Stomach smooth muscle (tissue), 2 donors: ENCODE measurements around the gene REG1B.

Source experiments
- H3K27ac ChIP-seq: one replicate; pipeline ENCODE4 v1.7.0; 2013; ENCODE audit warnings: mild to moderate bottlenecking, low read length, inconsistent platforms
- H3K27me3 ChIP-seq, 2 donors: one replicate each; pipeline ENCODE4 v1.7.0; 2013; ENCODE audit warnings: low read length in 2 of 2; ENCODE audit not compliant: insufficient read depth in 2 of 2, control insufficient read depth in 1 of 2
- H3K36me3 ChIP-seq, 2 donors: one replicate each; pipeline ENCODE4 v1.7.0; 2013; ENCODE audit warnings: low read length in 2 of 2; ENCODE audit not compliant: control insufficient read depth in 2 of 2, insufficient read depth in 2 of 2
- H3K4me1 ChIP-seq: one replicate; pipeline ENCODE4 v1.7.0; 2013; ENCODE audit warnings: low read length; ENCODE audit not compliant: control insufficient read depth, insufficient read depth
- H3K4me3 ChIP-seq, 2 donors: one replicate each; pipeline ENCODE4 v1.7.0; 2013; ENCODE audit warnings: low read length in 2 of 2
- H3K9ac ChIP-seq, 2 donors: one replicate each; pipeline ENCODE4 v1.7.0; 2013; ENCODE audit warnings: low read length in 2 of 2, mild to moderate bottlenecking in 1 of 2
- H3K9me3 ChIP-seq, 2 donors: one replicate each; pipeline ENCODE4 v1.7.0; 2013; ENCODE audit warnings: low read length in 2 of 2; ENCODE audit not compliant: control insufficient read depth in 2 of 2
- donor health status: healthy.
- donor health status: Pancreatic carcinoma.

Gene REG1B

GRCh38 chr2:79087785-79088364, at the start of gene REG1B:
TSS of gene REG1B (minus strand) at chr2:79087993. CDS start at chr2:79087612, 381 bp downstream.
- Histone ChIP-seq H3K36me3 (no peaks in the 10 kb centered on the region), H3K27ac (no peak within 1 kb of the TSS), H3K27me3 (no peaks in the 10 kb centered on the region), H3K4me3 (no peak within 1 kb of the TSS), H3K9ac (no peak within 1 kb of the TSS), H3K4me1 (no peaks in the 10 kb centered on the region), H3K9me3 (no peaks in the 10 kb centered on the region)

- Histone ChIP-seq H3K4me3 (no peak overlapping the region), H3K27me3 (no peaks in the 10 kb centered on the region), H3K27ac (no peak overlapping the region), H3K36me3 (no peaks in the 10 kb centered on the region), H3K9me3 (no peaks in the 10 kb centered on the region), H3K9ac (no peak overlapping the region), H3K4me1 (no peaks in the 10 kb centered on the region)
These were observed 43.9 kb upstream of the REG1B start for GRCh38 chr2:79131687-79132086.

GRCh38 chr2:79129804-79130203, 42.0 kb upstream of the REG1B start:
- Histone ChIP-seq H3K4me1 (no peaks in the 10 kb centered on the region), H3K27ac (no peak overlapping the region), H3K36me3 (no peaks in the 10 kb centered on the region), H3K9ac (no peak overlapping the region), H3K4me3 (no peak overlapping the region), H3K27me3 (no peaks in the 10 kb centered on the region), H3K9me3 (no peaks in the 10 kb centered on the region)

GRCh38 chr2:79129260-79129659, 41.5 kb upstream of the REG1B start:
- Histone ChIP-seq H3K4me3 (no peak overlapping the region), H3K4me1 (no peaks in the 10 kb centered on the region), H3K27me3 (no peaks in the 10 kb centered on the region), H3K9ac (no peak overlapping the region), H3K36me3 (no peaks in the 10 kb centered on the region), H3K9me3 (no peaks in the 10 kb centered on the region), H3K27ac (no peak overlapping the region)

- Histone ChIP-seq H3K27ac (no peak overlapping the region), H3K27me3 (no peaks in the 10 kb centered on the region), H3K9me3 (no peaks in the 10 kb centered on the region), H3K9ac (no peak overlapping the region), H3K4me1 (no peaks in the 10 kb centered on the region), H3K36me3 (no peaks in the 10 kb centered on the region), H3K4me3 (no peak overlapping the region)
These were observed 40.6 kb upstream of the REG1B start for GRCh38 chr2:79128406-79128805.

GRCh38 chr2:79125721-79125985, 37.9 kb upstream of the REG1B start:
- H3K36me3 ChIP-seq, result no peaks in the 10 kb centered on the region
- no peak overlapping the region for H3K4me3 ChIP-seq
- H3K4me1 ChIP-seq, result no peaks in the 10 kb centered on the region
- H3K9me3 ChIP-seq, result no peaks in the 10 kb centered on the region
- no peak overlapping the region for H3K9ac ChIP-seq
- no peak overlapping the region for H3K27ac ChIP-seq
- H3K27me3 ChIP-seq, result no peaks in the 10 kb centered on the region

GRCh38 chr2:79124907-79125720, 37.3 kb upstream of the REG1B start:
- Histone ChIP-seq H3K4me1 (no peaks in the 10 kb centered on the region), H3K27ac (no peak overlapping the region), H3K36me3 (no peaks in the 10 kb centered on the region), H3K27me3 (no peaks in the 10 kb centered on the region), H3K9me3 (no peaks in the 10 kb centered on the region), H3K9ac (no peak overlapping the region), H3K4me3 (no peak overlapping the region)

GRCh38 chr2:79122676-79123075, 34.9 kb upstream of the REG1B start:
- no peaks in the 10 kb centered on the region for H3K27me3 ChIP-seq
- no peaks in the 10 kb centered on the region for H3K9me3 ChIP-seq
- H3K4me1 ChIP-seq, result no peaks in the 10 kb centered on the region
- H3K9ac ChIP-seq, result no peak overlapping the region
- no peak overlapping the region for H3K4me3 ChIP-seq
- H3K27ac ChIP-seq, result no peak overlapping the region
- H3K36me3 ChIP-seq, result no peaks in the 10 kb centered on the region

- Histone ChIP-seq H3K4me1 (no peaks in the 10 kb centered on the region), H3K27me3 (no peaks in the 10 kb centered on the region), H3K36me3 (no peaks in the 10 kb centered on the region), H3K9me3 (no peaks in the 10 kb centered on the region), H3K4me3 (no peak within 1 kb of the TSS), H3K27ac (no peak within 1 kb of the TSS), H3K9ac (no peak within 1 kb of the TSS)
These were observed 32.5 kb upstream of the REG1B start, which contains the start of gene REG1A for GRCh38 chr2:79120194-79120713. TSS of gene REG1A (plus strand) at chr2:79120488. CDS start at chr2:79120862, 374 bp downstream.

- Histone ChIP-seq H3K4me3 (no peak overlapping the region), H3K36me3 (no peaks in the 10 kb centered on the region), H3K4me1 (no peaks in the 10 kb centered on the region), H3K27me3 (no peaks in the 10 kb centered on the region), H3K9ac (no peak overlapping the region), H3K9me3 (no peaks in the 10 kb centered on the region), H3K27ac (no peak overlapping the region)
These were observed 29.5 kb upstream of the REG1B start for GRCh38 chr2:79116997-79117928.
